HG03571 (cell line): ENCODE data around the gene PIK3C2B.

Experiments used
- ATAC-seq: cut with Tn5 transposase; IDR thresholded peaks from one replicate; pipeline ENCODE4 v1.9.1; 2021; ENCODE audit not compliant: unreplicated experiment

Gene PIK3C2B

GRCh38 chr1:204480515-204480914, 14.1 kb downstream of the PIK3C2B start:
- ATAC-seq, result peak; percentile 42

GRCh38 chr1:204479387-204480136, 15.0 kb downstream of the PIK3C2B start:
- no peak for ATAC-seq

GRCh38 chr1:204478921-204479320, 15.7 kb downstream of the PIK3C2B start:
- no peak for ATAC-seq

GRCh38 chr1:204478172-204478899, 16.3 kb downstream of the PIK3C2B start:
- no peak for ATAC-seq

GRCh38 chr1:204477036-204477740, 17.4 kb downstream of the PIK3C2B start:
- ATAC-seq, result no peak

GRCh38 chr1:204476563-204476962, 18.0 kb downstream of the PIK3C2B start:
- no peak for ATAC-seq

- no peak for ATAC-seq
Observed at GRCh38 chr1:204475656-204476432, 18.8 kb downstream of the PIK3C2B start.

- ATAC-seq, result no peak
Observed at GRCh38 chr1:204473400-204473965, 21.1 kb downstream of the PIK3C2B start.

- no peak for ATAC-seq
Observed at GRCh38 chr1:204472660-204473059, 21.9 kb downstream of the PIK3C2B start.

- ATAC-seq, result no peak
Observed at GRCh38 chr1:204471687-204472086, 22.9 kb downstream of the PIK3C2B start.

- ATAC-seq, result no peak
Observed at GRCh38 chr1:204469304-204469703, 25.3 kb downstream of the PIK3C2B start.

- no peak for ATAC-seq
Observed at GRCh38 chr1:204468766-204469302, 25.8 kb downstream of the PIK3C2B start.

GRCh38 chr1:204468206-204468605, 26.4 kb downstream of the PIK3C2B start:
- ATAC-seq, result no peak

- ATAC-seq, result no peak
Observed at GRCh38 chr1:204466416-204467405, 27.9 kb downstream of the PIK3C2B start.

GRCh38 chr1:204465546-204466415, 28.8 kb downstream of the PIK3C2B start:
- peak; percentile 52 for ATAC-seq

- ATAC-seq, result no peak
Observed at GRCh38 chr1:204464701-204465100, 29.9 kb downstream of the PIK3C2B start.

GRCh38 chr1:204464187-204464631, 30.4 kb downstream of the PIK3C2B start:
- ATAC-seq, result no peak
